Right lobe of liver (tissue), 4 donors: ENCODE results near the gene SCGB1D2.

Source experiments
- CTCF ChIP-seq, 4 donors: fragments of 200-600 bp in 3 of 4; fragments of 450-650 bp in 1 of 4; IDR thresholded peaks; one replicate each; pipeline versions ENCODE4 v1.5.1 to v1.8.0; 2016 to 2022; ENCODE audit warnings: antibody characterized with exemption in 4 of 4, mild to moderate bottlenecking in 2 of 4
- POLR2A ChIP-seq: fragments of 450-650 bp; IDR thresholded peaks from one replicate; pipeline ENCODE4 v1.6.1; 2017; ENCODE audit warnings: antibody characterized with exemption, mild to moderate bottlenecking
- donor health status: DM: no; HTN: no; CAD: no.
- donor health status: DM: no; HTN: no; CAD: no.
- donor health status: DM: no; HTN: yes; CAD: no.

GRCh38 chr11:62273789-62274275 is 31.8 kb downstream of the SCGB1D2 start:
- no peak for TF ChIP-seq CTCF (IDR thresholded peaks at IDR 0.05)
- TF ChIP-seq POLR2A = no peak
